GM19438 (cell line): ENCODE results near the gene TMC1.
"Not testable (repeated sequence)": the region's sequence is repeated elsewhere in the genome, so short reads cannot be mapped to it uniquely, and the experiment has no call there.

Source experiments
- ATAC-seq: cut with Tn5 transposase; IDR thresholded peaks from one replicate; pipeline ENCODE4 v1.9.1; 2021; ENCODE audit warnings: low read depth; ENCODE audit not compliant: unreplicated experiment

TMC1 gene

DNA sequence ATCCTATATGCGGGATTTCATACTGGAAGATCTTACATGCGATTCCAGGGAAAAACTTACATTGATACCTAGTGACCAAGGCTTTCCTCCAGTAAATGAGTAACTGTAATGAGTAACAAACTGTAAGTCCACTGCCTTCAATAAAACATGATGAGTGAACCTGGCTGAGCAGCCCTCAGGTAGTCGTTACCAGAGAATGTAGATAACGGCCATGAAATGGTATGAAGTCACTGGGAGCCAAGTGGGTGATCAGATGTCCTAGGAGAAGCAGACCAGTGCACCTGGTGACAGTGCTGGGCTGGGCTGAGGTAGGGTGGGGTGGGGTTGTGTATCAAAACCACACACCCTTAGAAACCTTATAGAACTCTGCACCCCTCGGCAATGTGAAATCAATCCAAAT is 227.9 kb downstream of the TMC1 start:
- ATAC-seq = no peak

DNA sequence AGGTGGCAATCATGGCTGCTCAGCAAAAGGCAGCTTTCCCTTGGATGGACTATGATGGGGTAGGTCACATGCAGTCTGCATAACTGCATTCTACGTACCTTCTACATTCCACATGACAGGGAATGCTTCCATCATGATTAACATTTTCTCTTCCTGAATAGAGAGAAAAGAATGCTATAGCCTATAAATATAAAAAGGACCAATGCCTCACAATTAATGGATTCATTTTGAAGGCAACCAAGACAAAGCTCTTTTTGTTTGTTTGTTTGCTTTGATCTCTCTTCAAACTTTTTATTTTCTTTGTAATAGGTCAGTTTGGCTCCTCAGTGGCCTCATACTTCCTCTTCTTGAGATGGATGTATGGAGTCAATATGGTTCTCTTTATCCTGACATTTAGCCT is 230.1 kb downstream of the TMC1 start:
- no peak for ATAC-seq

DNA sequence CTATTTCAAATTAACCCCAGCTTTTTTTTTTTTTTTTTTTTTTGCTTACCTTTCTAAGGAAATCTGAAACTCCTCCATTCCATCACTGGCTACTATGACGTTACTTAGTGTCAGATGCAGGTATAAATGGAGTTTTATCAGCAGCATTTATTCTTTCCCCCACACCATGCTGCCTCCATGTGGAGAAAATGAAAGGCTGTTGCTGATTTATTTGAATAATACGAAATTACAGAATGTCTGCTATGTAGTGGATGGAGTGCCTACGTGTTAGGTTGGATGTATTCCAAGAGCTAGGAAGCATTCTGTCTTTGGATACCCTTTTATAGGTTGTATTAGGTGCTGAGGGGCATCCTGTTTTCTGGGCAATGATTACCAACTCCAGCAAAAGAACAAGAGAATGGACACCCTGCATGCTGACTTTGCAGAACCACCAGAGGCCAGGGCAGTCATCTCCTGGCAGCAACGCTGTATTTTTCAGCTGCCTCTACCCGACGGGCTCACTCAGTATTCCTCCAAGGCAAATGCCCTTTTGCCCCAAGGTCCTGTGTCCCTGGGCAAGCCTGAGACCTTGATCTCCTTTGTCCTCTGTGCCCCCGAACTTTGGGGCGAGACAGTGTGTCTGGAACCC is 232.0 kb downstream of the TMC1 start:
- no peak for ATAC-seq

DNA sequence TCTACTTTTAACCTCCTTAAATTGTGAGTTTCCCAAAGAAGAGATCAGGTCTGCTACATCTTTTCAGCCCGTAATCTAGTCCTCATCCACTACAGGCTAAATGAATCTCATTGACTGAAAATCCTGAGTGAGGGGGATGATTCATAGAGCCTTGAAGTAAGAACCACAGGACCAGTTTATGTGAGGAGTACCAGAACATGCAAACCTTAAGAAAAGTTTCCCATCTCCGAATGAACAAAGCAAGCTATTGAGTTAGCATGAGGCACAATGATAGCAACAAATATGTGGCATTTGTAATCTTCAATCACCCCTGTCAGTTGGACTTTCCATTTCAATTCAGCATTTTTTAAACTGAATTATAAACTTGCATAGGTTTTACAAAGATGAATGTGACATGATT is 234.4 kb downstream of the TMC1 start:
- ATAC-seq = no peak

DNA sequence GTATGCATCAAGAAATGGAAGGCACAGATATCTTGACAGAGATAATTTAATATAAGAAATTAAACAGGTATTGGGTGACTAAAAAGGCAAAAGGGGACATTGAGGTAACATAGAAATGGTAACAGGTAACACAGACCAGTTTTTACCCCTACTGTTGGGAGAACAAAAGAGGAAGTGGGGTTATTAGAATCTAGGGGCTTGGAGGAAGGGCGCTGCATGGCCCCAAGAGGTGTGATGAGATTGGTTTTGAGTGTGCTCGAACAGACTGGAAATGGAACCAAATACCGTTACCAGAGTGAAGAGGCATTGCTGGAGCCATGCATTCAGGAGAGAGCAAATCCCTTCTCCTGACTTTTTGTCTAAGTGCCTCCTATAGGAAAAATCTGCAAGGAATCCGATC is 237.5 kb downstream of the TMC1 start:
- no peak for ATAC-seq

DNA sequence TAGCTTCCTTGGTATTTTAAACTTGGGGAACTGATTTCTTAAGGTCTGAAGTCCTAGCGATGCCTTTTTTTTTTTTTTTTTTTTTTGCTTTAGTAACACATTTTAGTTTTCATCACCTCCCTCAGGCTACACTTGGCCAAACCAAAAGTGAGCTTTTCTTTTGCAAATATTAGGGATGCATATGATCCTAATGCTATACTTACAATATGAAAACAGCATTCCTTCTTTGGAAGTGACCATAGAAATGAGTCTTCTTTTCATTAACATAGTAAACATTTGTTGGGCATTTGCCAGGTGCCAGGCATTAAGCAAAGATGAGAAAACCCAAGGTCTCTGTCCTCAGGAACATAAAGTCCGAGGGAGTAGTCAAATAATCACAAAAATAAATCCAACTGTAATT is 241.6 kb downstream of the TMC1 start:
- no peak for ATAC-seq

DNA sequence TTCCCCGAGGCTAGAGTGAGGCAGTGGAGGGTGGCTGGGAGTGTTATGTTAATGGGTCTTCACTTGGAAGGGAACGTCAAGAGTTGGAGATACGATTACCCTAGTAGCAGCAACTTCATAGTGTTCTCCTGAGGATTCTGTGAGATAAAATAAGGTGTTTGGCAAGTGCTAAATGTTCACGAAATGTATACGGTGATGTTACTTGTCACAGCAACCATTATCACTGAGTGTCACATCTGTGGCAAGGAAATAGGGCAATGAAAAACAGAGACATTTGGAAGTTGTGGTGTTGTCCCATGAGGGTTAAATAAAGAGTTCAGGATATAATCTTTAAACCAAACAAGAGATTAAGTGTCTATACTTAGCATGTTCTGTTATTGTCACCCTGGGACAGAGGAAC is 248.1 kb downstream of the TMC1 start:
- ATAC-seq = no peak

DNA sequence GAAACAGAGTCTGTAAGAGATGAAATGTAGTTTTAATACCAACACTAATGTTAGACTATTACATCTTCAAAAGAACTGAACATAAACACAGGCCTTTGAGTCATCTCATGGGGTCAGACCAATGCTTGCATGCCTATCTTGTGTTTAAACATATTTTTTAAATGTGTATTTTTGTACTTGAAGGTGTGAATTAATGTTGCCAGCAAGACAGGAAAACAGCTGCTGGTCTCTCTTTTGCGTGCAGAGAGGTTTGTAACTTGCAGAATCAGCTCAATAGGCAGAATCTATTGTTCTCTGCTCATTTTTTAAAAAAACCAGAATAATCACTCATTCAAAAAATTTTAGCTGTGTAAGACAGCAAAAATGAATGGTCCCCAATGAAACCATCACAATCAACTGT is 251.3 kb downstream of the TMC1 start:
- ATAC-seq = no peak

DNA sequence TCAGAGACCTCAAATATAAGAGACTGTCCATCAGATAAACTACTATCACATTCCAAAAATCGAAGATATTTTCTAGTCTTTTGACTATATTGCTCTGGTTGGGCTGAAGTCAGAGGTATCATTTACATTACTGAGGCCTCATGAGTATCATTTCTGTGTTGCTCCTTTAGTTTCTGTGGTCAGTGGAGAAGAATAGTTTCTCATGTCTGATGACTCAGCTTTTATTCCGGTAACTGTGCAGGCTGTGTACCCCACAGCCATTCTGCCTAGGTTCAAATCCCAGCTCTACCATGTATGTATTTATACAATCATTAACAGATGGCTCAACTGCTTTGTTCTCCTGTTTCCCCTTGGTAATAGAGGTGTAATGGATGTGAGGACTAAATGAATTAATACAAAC is 252.2 kb downstream of the TMC1 start:
- no peak for ATAC-seq

DNA sequence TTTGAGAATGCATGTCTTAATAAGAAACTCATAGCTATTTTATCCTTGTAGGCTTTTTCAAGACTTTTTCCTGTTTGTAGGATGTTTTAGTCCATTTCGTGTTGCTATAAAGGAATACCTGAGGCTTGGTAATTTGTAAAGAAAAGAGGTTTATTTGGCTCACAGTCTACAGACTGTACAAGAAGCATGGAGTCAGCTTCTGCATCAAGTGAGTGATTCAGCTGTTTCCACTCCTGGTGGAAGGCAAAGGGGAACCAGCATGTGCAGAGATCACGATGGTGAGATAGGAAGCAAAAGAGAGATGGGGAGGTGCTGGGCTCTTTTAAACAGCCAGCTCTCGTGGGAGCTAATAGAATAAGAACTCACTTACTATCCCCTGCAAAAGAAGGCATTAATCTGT is 254.2 kb downstream of the TMC1 start:
- ATAC-seq = no peak

DNA sequence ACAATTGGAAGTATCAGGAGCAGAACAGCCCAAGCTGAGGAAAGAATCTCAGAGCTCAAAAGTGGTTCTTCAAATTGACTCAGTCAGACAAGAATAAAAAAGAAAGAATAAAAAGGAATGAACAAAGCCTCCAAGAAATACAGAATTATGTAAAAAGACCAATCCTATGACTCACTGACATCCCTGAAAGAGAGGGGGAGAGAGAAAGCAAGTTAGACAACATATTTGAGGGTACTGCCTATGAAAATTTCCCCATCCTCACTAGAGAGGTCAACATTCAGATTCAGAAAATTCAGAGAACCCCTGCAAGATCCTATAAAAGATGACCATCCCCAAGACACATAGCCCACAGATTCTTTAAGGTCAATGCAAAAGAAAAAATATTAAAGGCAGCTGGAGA is 258.2 kb downstream of the TMC1 start:
- ATAC-seq = no peak

DNA sequence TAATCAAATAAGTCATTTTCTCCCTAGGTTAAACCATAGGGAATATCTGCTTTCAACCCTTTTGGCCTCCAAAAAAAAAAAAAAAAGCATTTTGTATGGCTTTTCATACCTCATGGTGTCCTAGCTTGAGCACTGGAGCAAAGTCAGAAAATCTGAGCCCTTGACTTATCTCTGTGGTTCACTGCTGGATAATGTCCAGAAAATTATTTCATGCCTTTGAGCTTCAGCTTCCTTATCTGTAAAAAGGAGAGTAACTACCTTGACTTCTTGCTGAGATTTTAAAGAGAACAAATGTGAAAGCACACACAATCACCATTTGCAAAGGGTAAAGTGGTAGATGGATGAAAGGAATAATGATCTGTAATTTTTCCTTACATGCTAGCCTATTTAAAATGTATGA is 265.5 kb downstream of the TMC1 start:
- no peak for ATAC-seq

DNA sequence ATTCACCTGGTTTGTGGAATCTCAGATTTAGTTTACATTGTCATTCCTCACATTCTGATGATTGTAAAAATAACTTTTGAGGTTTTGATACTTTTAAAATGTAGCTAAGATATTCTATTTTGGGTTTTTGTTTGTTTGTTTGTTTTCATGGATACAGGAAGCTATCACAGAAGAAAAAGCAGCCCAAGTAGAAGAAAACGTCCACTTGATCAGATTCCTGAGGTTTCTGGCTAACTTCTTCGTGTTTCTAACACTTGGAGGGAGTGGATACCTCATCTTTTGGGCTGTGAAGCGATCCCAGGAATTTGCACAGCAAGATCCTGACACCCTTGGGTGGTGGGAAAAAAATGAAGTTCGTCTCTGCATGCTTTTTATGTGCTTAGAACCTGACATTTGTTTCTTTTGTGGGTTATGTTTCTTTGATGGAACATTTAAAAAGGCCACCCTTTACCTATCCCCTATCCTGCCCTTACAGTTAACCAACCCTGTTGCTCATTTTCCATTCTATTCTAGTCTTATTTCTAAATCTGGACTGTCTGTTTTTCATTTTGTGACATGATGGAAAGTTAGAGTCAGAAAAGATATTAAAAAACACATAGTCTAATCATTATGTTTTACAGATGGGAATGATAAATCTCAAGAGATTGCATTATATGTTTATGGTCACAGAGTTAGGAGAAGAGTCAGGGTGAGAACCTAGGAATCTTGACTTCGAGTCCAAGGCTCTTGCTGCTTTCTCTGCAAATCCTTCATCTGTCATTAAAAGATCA is 267.7 kb downstream of the TMC1 start:
- ATAC-seq = no peak

DNA sequence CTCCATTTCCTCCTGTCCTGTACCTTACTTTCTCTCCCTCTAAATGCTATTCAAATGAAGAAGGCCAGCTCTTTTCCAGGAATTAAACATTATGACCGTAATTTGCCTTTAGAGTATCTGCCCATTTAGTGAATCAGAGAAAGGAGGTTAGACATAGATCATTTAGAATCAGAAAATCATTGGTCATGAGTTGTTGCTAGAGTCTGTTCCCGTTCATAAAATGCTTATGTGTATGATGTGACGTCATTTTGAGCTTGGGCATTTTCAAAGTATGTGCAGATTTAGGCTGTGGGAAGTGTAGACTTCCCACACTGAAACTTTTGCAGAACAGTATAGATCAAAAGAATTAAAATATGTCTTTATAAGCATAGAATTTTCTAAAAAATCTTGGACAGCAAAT is 268.5 kb downstream of the TMC1 start:
- no peak for ATAC-seq

DNA sequence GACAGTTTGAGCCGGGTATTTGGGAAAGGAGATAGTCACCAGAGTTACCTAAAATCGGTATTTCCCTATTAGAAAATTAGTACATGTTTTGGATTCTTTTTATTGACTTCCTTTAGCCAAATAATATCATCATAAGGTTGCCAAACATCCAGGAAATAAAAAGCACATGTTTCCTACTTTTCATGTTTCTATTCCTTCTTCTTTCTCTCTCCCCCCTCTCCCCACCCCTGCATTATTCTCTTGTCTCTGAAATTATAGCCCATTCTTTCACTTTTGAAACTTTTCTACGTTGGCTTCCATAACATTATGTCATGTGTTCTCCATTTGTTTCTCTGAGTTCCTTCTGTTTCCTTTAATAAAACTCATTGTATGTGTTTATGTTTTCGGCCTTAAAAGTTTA is 269.6 kb downstream of the TMC1 start:
- no peak for ATAC-seq

DNA sequence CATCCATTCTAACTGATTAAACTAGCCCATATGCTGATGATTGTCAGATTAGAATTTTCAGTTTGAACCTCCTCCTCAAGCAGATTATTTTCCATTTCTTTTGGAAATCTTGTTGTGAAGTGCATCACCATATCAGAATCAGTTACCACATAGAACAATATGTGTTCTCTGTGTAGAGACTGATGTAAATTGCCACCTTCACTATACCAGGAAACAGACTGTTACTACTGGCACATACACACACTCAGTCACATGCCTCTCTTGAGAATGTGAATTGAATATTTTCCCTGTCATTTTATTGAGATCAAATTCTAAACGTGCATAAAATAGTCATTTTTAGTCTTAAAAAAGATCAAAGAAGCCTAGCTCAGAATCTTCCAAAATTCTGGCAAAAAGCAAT is 270.0 kb downstream of the TMC1 start:
- no peak for ATAC-seq

DNA sequence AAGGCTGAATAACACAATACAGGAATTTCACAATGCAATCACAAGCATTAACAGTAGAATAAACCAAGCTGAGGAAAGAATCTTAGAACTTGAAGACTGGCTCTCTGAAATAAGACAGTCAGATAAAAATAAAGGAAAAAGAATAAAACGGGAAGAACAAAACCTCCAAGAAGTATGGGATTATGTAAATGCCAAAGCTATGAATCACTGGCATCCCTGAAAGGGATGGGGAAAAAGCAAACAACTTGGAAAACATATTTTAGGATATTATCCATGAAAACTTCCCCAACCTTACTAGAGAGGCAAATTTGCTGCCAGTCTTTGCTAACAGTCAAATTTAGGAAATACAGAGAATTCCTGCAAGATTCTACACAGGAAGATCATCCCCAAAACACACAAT is 273.5 kb downstream of the TMC1 start:
- no peak for ATAC-seq

DNA sequence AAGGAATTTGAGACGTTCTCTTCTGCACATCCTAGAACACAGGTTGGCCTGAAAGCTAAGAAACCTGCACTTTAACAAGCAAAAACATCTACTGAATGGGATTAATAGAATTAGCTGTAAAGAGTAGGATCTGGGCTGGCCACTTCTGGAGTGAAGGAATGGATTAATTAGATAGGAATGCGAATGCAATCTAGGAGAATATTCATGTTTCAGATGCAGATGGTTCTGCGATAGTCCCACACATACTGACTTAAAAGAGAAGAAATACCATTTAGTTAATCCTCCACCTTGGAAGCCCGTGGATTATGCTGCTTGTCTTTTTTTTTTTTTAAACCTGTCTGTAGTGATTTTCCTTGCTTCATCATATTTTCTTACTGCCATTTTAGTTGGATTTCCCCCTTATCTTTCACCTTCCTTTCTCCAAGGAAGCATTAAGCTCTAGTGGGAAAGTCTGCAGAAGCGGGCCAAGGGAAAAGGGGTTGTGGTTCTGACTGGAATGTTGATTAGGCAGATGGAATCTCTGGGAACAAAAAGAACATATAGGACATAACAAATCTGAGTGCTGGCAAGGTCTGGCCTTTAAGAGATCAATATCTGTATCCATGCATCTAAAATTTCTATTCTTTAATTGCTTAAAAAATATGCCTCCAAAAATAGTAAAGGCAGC is 279.1 kb downstream of the TMC1 start:
- no peak for ATAC-seq

DNA sequence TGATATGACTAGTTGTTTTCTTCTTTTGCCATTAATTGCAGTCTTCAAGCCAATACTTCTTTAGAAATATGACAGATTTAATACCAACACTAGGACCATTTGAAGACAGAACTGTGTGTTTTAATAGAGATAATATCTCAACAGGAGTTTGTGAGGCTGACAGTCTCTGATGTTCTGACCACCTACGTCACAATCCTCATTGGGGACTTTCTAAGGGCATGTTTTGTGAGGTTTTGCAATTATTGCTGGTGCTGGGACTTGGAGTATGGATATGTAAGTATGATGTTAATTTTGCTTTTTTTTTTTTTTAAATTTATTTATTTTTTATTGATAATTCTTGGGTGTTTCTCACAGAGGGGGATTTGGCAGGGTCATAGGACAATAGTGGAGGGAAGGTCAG is 283.8 kb downstream of the TMC1 start:
- ATAC-seq = no peak

DNA sequence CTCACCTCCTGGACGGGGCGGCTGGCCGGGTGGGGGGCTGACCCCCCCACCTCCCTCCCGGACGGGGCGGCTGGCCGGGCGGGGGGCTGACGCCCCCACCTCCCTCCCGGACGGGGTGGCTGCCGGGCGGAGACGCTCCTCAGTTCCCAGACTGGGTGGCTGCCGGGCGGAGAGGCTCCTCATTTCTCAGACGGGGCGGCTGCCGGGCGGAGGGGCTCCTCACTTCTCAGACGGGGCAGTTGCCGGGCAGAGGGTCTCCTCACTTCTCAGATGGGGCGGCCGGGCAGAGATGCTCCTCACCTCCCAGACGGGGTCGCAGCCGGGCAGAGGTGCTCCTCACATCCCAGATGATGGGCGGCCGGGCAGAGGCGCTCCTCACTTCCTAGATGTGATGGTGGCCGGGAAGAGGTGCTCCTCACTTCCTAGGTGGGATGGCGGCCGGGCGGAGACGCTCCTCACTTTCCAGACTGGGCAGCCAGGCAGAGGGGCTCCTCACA is 285.0 kb downstream of the TMC1 start:
- ATAC-seq = not testable (repeated sequence)

DNA sequence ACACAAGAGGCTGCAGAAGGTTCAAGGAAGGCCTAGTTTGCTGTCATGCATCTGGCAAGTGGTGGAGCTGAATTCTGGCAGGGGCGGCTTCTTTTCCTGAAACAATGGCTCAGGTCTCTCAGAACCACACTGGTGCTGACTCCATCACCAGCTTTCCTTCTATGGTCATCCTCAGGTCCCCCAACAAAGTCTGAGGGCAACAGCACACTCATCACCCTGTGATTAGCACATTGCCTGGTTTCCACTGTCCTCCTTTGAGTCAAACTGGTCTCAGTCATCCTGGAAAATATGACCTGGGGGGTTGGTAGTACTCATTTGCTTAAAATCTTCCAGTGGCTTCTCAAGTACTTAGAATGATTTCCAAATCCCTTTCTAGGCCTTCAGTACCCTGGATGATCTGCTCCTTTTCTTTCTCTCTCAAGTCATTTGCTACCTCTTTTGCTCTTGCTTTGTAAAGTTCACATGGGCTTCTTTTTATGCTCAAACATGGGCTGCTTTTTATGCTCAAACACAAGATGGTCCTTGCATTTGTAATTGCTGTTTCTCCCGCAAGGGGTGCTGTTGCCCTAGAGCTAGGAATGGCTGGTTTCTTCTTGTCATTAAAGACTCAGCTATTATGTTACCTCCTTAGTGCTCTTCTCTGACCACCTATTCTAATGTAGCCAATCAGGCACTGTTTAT is 286.5 kb downstream of the TMC1 start:
- no peak for ATAC-seq
